GM12892 (cell line): ENCODE data around the gene MYO1A.

Experiments
- DNase-seq: peaks from one replicate; pipeline ENCODE4 v3.0.0; 2011; ENCODE audit not compliant: insufficient read length
- FAIRE-seq: peaks from 2 replicates; lab custom pipeline; 2011; peaks lifted over from hg19 to GRCh38; lab: Jason Lieb, UNC
- POLR2A ChIP-seq: IDR thresholded peaks from 2 replicates; pipeline ENCODE4 v1.6.1; 2011; ENCODE audit warnings: low read depth, low read length, control low read depth
- POLR2AphosphoS5 ChIP-seq: IDR thresholded peaks from 2 replicates; pipeline ENCODE4 v1.6.1; 2011; ENCODE audit warnings: low read depth, low read length, control low read depth
- TAF1 ChIP-seq: IDR thresholded peaks from 2 replicates; pipeline ENCODE4 v1.6.1; 2011; ENCODE audit warnings: low read depth, mild to moderate bottlenecking, control low read depth, low read length, borderline replicate concordance

The MYO1A gene

DNA sequence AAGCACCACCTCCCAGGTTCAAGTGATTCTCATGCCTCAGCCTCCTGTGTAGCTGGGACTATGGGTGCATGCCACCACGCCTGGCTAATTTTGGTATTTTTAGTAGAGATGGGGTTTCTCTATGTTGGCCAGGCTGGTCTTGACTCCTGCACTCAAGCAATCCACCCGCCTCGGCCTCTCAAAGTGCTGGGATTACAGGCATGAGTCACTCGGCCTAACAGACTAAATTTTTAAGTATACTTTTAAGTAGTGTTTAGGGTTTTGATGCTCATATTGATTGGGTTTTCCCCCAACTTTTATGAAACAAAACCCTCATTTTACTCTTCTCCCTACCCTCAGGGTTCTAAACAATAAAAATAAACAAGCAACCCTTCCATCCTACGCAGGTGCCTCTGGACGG, 5.5 kb downstream of the MYO1A start:
- DNase-seq (no peak), FAIRE-seq (no peak)
- TF ChIP-seq TAF1 (no peak), POLR2AphosphoS5 (no peak), POLR2A (no peak)

GRCh38 chr12:57042695-57043094, 7.2 kb downstream of the MYO1A start:
- TF ChIP-seq POLR2A = no peak
- no peak for TF ChIP-seq POLR2AphosphoS5
- TF ChIP-seq TAF1 = no peak
- no peak for DNase-seq
- no peak for FAIRE-seq

GRCh38 chr12:57040750-57041149, 9.2 kb downstream of the MYO1A start:
- no peak for FAIRE-seq
- no peak for TF ChIP-seq TAF1
- TF ChIP-seq POLR2AphosphoS5 = no peak
- TF ChIP-seq POLR2A = no peak
- no peak for DNase-seq

- DNase-seq (no peak), FAIRE-seq (no peak)
- no peak for TF ChIP-seq POLR2AphosphoS5
- TF ChIP-seq POLR2A = no peak
- TF ChIP-seq TAF1 = no peak
Measured at GRCh38 chr12:57040211-57040610, 9.7 kb downstream of the MYO1A start.

- DNase-seq = no peak
- no peak for TF ChIP-seq POLR2AphosphoS5
- no peak for TF ChIP-seq POLR2A
- TF ChIP-seq TAF1 = no peak
- no peak for FAIRE-seq
Measured at GRCh38 chr12:57039016-57039798, 10.7 kb downstream of the MYO1A start.

DNA sequence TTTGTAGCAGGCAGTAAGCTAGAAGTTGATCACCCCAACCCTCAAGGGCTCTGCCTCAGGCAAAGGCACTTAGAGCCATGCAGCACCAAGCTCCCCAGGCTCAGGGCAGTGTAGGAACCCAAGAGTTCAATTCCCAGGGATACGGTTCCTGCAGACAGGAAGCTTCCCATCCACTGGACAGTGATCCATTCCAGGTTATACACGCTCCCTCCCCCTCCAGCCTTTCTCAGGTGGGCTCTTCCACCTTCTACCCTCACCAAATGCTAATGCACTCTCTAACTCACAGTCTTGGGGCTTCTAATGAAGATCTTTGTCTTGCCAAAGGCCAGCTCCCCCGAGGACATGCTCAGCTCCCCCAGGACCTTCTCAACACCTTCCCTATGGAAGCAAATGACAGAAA, 12.7 kb downstream of the MYO1A start:
- FAIRE-seq (no peak), DNase-seq (no peak)
- TF ChIP-seq POLR2A (no peak), POLR2AphosphoS5 (no peak), TAF1 (no peak)

GRCh38 chr12:57033431-57033830, 16.5 kb downstream of the MYO1A start:
- FAIRE-seq (no peak), DNase-seq (no peak)
- TF ChIP-seq TAF1 (no peak), POLR2AphosphoS5 (no peak), POLR2A (no peak)

DNA sequence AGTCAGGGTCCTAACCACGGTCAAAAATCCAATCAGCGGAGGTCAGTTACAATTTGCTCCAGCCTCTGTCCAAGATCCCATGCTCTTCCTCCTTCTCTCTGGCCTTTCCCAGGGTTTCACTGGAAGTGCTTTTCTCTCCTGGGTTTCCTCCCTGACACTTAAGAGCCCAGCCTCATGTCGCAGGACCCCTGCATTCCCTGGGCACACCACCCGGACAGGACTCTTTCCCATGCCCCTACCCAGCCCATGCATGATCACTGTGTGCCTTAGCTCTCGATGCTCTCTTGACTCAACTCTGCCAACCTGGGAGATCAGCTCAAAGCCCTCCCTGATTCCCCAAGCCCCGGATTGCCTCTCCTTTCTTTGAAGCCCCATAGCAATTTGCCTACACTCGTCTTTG, 18.1 kb downstream of the MYO1A start:
- FAIRE-seq (no peak), DNase-seq (no peak)
- no peak for TF ChIP-seq POLR2A
- TF ChIP-seq TAF1 = no peak

DNA sequence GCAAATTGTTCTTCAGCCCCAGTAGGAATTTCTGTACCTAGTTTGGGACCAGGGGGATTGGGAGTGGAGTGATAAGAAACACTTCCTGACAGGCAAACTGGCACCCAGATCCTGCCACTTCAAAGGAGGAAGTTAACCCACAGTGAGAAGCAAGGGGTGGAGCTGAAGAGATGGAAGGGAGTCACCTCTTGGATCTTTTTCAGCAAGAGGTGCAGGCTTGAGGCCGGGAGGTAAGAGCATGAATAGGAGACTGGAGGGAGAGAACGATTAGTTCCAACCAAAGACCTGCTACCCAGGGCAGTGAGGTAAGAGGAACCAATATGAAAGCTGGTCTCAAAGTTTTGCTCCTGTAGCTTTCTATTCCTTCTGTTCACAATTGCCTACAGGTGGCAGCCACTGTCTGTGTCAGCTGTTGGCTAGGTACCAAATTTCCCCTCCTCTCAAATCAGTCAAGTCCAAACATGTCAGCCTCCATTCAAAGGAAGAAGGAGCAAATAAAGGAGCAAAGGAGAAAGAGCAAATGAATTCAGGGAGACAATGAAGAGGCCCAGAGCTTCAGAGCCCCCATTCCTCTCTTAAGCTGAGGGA, 18.7 kb downstream of the MYO1A start:
- TF ChIP-seq POLR2A (no peak), TAF1 (no peak), POLR2AphosphoS5 (no peak)
- no peak for DNase-seq
- FAIRE-seq = no peak

- TF ChIP-seq TAF1 (no peak), POLR2A (no peak), POLR2AphosphoS5 (no peak)
- DNase-seq (no peak), FAIRE-seq (no peak)
Measured at GRCh38 chr12:57029457-57029856, 20.5 kb downstream of the MYO1A start.

DNA sequence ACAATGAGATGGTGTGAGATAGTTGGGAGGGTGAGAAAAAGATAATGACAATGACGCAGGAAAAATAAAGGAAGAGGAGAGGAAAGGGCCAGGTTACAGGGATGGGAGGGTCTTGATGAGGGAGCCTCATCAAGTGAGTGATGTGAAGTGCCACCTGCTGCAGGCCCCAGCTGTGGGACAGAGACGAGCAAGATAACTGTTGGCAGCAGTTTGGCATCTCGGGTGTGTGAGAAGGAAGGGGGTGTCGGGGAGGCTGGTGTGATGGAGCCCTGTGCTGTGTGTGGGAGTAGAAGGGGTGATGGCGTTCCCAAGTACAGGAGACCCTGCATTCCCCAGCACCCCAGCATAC, 22.1 kb downstream of the MYO1A start:
- DNase-seq = no peak
- no peak for FAIRE-seq
- no peak for TF ChIP-seq POLR2AphosphoS5
- no peak for TF ChIP-seq POLR2A
- TF ChIP-seq TAF1 = no peak

- no peak for FAIRE-seq
- TF ChIP-seq TAF1 = no peak
- TF ChIP-seq POLR2AphosphoS5 = no peak
- TF ChIP-seq POLR2A = no peak
- no peak for DNase-seq
Measured at GRCh38 chr12:57027011-57027804, 22.7 kb downstream of the MYO1A start.
